GM18505 (cell line): ENCODE measurements around the gene TTK.
A peak's percentile ranks its signal among the peaks of the same experiment; 100 is the strongest.

Source experiments
- ATAC-seq: cut with Tn5 transposase; IDR thresholded peaks from one replicate; pipeline ENCODE4 v1.9.1; 2021; ENCODE audit not compliant: unreplicated experiment
- POLR2A ChIP-seq: IDR thresholded peaks from 4 replicates; pipeline ENCODE4 v1.6.1; 2011; ENCODE audit warnings: borderline replicate concordance; ENCODE audit not compliant: insufficient read depth, insufficient read length; ENCODE audit errors: extremely low read depth

The TTK gene

GRCh38 chr6:80004173-80005072 lies at the start of gene TTK:
Gene TTK, plus strand, starts transcription at chr6:80004649. Its CDS starts 1,195 bp downstream, at chr6:80005844.
- peak; percentile 75 for TF ChIP-seq POLR2A
- peak; percentile 100 for ATAC-seq

- no peak for ATAC-seq
- no peak for TF ChIP-seq POLR2A
Measured at GRCh38 chr6:79954849-79955248, 49.6 kb upstream of the TTK start.

- TF ChIP-seq POLR2A: no peak
- ATAC-seq: no peak
Measured at GRCh38 chr6:79964607-79965081, 39.8 kb upstream of the TTK start.

GRCh38 chr6:79967178-79967577 lies 37.3 kb upstream of the TTK start:
- no peak for TF ChIP-seq POLR2A
- ATAC-seq: no peak

- ATAC-seq: no peak
Measured at GRCh38 chr6:79969784-79970183, 34.7 kb upstream of the TTK start.

GRCh38 chr6:79971193-79971592 lies 33.3 kb upstream of the TTK start:
- no peak for ATAC-seq
- TF ChIP-seq POLR2A: no peak

More at GRCh38 chr6:79969784-79970183, 34.7 kb upstream of the TTK start:
- TF ChIP-seq POLR2A: no peak

- TF ChIP-seq POLR2A: no peak
Measured at GRCh38 chr6:79981652-79982051, 22.8 kb upstream of the TTK start.

GRCh38 chr6:79984261-79984660 lies 20.2 kb upstream of the TTK start:
- no peak for TF ChIP-seq POLR2A
- peak; percentile 65 for ATAC-seq

More at GRCh38 chr6:79981652-79982051, 22.8 kb upstream of the TTK start:
- ATAC-seq: no peak

GRCh38 chr6:79985128-79985527 lies 19.3 kb upstream of the TTK start:
- peak; percentile 45 for ATAC-seq
- no peak for TF ChIP-seq POLR2A

- ATAC-seq: no peak
- no peak for TF ChIP-seq POLR2A
Measured at GRCh38 chr6:79989641-79990040, 14.8 kb upstream of the TTK start.

GRCh38 chr6:79993012-79993910 lies 11.2 kb upstream of the TTK start:
- TF ChIP-seq POLR2A: no peak
- ATAC-seq: no peak

GRCh38 chr6:79993911-79994309 lies 10.5 kb upstream of the TTK start:
- no peak for TF ChIP-seq POLR2A
- ATAC-seq: no peak

- no peak for TF ChIP-seq POLR2A
- no peak for ATAC-seq
Measured at GRCh38 chr6:79997728-79998127, 6.7 kb upstream of the TTK start.

- TF ChIP-seq POLR2A: no peak
- ATAC-seq: no peak
Measured at GRCh38 chr6:80001337-80001736, 3.1 kb upstream of the TTK start.

- peak; percentile 18 for ATAC-seq
Measured at GRCh38 chr6:80003826-80004172, 650 bp upstream of the TTK start.

More at GRCh38 chr6:80003826-80004172, 650 bp upstream of the TTK start:
- no peak for TF ChIP-seq POLR2A
